ENCODE data around the gene UBE3C. TPM values are rescaled to one million over a fixed set of nuclear protein-coding genes. Genes with fewer than 3 reads are reported as not detected.

Gene UBE3C
- total and polyA plus RNA-seq, 2 donors (not counting 3 experiments of a cell fraction or from before 2014, with no cell fraction given): 45.1 to 77.3 TPM

GRCh38 chr7:157153260-157153659 is 14.5 kb downstream of the UBE3C start:
- Histone ChIP-seq H3K79me2 (ENCODE audit: control insufficient read depth, insufficient read depth, low read length) (peaks cover 97% of the 10 kb centered on the region), H3K9ac (replicated peaks; ENCODE audit: extremely low read depth, insufficient read depth, low read length) (no peak overlapping the region), H3K36me3 (ENCODE audit: control insufficient read depth in 2 of 2, extremely low read depth in 1 of 2, insufficient read depth in 2 of 2, low read length in 2 of 2) (no peaks in the 10 kb centered on the region), H3K4me3 (replicated peaks in 1 of 3; ENCODE audit: insufficient read depth in 1 of 3, low read depth in 1 of 3, low read length in 3 of 3) (no peak overlapping the region), H3K9me3 (replicated peaks; ENCODE audit: control insufficient read depth, insufficient read depth, low read length) (no peaks in the 10 kb centered on the region), H3K27ac (ENCODE audit: insufficient read depth, low read depth, low read length) (no peak overlapping the region), H3K4me1 (ENCODE audit: control insufficient read depth, extremely low read depth, insufficient read depth, low read length) (peaks cover 9% of the 10 kb centered on the region), H3K27me3 (ENCODE audit: control insufficient read depth in 2 of 2, insufficient read depth in 2 of 2, low read length in 2 of 2) (no peaks in the 10 kb centered on the region), H2AFZ (ENCODE audit: low read depth, low read length) (no peak overlapping the region), H3K9me1 (replicated peaks; ENCODE audit: control insufficient read depth, extremely low read depth, insufficient read depth, low read length) (no peaks in the 10 kb centered on the region), H3K4me2 (ENCODE audit: insufficient read depth, low read length) (no peak overlapping the region), H4K20me1 (replicated peaks; ENCODE audit: control insufficient read depth, extremely low read depth, insufficient read depth, low read length) (peaks cover 9% of the 10 kb centered on the region)
- dilution Hi-C loops (cut with MboI; ENCODE audit: extremely low pct_ligation_motif_present, low sequenced_read_pairs): no loop called here
- intact Hi-C loops (cut with micrococcal nuclease): no loop called here
- no TSS peak for BruUV-seq (replicated peaks)
- ChIA-PET POLR2A (no interaction called here), CTCF (no interaction called here)
- FAIRE-seq: no peak
- DNase-seq (ENCODE audit: low read depth, low spot score): no peak
- TF ChIP-seq FOS (IDR thresholded peaks at IDR 0.05; ENCODE audit: borderline replicate concordance, insufficient read depth, low read length) (no peak), MYC (IDR thresholded peaks at IDR 0.05; ENCODE audit: low read depth, low read length) (no peak), GATA2 (IDR thresholded peaks at IDR 0.05; ENCODE audit: insufficient read depth, insufficient read length, low read depth, low read length) (no peak), EZH2 (IDR thresholded peaks at IDR 0.05; ENCODE audit: borderline replicate concordance, low read depth, low read length, severe bottlenecking) (no peak), JUN (IDR thresholded peaks at IDR 0.05; ENCODE audit: borderline replicate concordance, insufficient read depth, insufficient read length, low read depth) (no peak), POLR2A (IDR thresholded peaks at IDR 0.05; ENCODE audit: low read depth, low read length) (no peak), MAX (IDR thresholded peaks at IDR 0.05; ENCODE audit: insufficient read depth, insufficient read length) (no peak), CTCF (IDR thresholded peaks at IDR 0.05; ENCODE audit: extremely low read depth in 1 of 2, insufficient read depth in 1 of 2, low read depth in 1 of 2, low read length in 2 of 2) (no peak), POLR2AphosphoS5 (IDR thresholded peaks at IDR 0.05; ENCODE audit: insufficient read depth, low read depth, low read length) (no peak)

Measured in endothelial cell of umbilical vein (primary cell).